GM12801 (cell line): ENCODE measurements around the gene ZNF770.

Source experiments
- CTCF ChIP-seq: IDR thresholded peaks from one replicate; pipeline ENCODE4 v1.5.1; 2011; ENCODE audit warnings: control low read depth; ENCODE audit not compliant: insufficient read length; ENCODE audit errors: extremely low read depth

ZNF770 gene

GRCh38 chr15:35013370-35013769 is 25.3 kb upstream of the ZNF770 start:
- TF ChIP-seq CTCF: no peak

GRCh38 chr15:35007397-35007796 is 19.3 kb upstream of the ZNF770 start:
- no peak for TF ChIP-seq CTCF

DNA sequence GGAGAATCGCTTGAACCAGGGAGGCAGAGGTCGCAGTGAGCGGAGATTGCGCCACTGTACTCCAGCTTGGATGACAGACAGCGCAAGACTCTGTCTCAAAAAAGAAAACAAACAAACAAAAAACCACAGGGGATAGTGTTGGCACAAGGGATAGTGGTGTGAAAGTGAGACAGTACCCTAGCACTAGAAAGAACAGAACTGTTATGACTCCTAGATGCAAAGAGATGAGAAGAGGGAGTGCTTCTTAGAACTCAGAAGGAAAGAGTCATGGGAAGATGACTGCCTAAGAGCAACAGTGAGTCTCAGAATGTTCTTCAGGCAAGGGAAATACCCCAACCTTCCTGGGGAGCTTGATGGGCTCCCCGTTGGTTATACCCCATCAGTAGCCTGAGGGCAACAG is 17.8 kb upstream of the ZNF770 start:
- no peak for TF ChIP-seq CTCF

DNA sequence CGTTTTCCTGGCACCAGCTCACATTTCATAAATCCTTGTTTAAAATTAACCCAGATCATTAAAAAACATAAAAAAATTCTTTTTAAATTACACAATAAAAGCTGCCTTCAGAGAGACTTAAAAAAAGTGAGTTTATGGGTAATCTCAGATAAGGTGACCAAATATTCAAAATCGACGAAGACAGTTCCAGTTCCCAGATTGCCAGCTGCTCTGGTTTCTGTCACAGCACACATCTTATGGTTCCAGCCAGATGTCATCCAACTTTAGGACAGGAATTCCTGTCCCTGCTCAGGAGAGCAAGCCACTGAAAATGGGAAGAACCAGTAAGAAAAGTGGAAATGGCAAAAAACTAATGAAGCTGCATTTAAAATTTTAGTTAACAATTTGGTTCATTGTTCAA is 15.8 kb upstream of the ZNF770 start:
- no peak for TF ChIP-seq CTCF

- TF ChIP-seq CTCF: no peak
Measured at GRCh38 chr15:35000511-35000910, 12.4 kb upstream of the ZNF770 start.

DNA sequence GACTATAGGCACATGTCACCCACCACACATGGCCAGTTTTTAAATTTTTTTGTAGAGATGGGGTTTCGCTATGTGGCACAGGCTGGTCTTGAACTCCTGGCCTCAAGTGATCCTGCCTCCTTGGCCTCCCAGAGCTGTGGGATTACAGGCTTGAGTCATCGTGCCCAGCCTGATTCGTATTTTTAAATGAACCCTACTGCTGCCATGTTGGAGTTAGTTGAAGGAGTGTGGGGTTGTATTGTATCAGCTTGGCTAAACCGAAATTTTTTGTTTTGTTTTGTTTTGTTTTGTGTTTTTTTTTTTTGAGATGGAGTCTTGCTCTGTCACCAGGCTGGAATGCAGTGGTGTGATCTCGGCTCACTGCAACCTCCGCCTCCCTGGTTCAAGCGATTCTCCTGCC is 11.8 kb upstream of the ZNF770 start:
- no peak for TF ChIP-seq CTCF

GRCh38 chr15:34994925-34995324 is 6.8 kb upstream of the ZNF770 start:
- TF ChIP-seq CTCF: no peak

DNA sequence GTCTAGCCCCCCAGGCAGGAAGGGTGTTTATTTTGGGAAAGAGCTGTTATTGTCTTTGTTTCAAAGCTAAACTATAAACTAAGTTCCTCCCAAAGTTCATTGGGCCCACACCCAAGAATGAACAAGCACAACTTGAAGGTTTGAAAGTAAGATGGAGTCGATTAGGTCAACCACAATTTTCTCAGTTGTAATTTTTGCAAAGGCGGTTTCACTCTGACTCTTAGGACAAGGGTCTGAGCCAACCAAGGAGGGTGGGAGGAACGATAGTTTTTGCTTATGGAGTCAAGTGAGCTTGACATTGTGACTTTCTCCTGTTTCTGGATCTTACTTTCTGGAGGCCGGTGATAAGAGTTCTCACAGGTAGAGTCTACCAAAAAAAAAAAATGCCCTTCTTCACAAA is 5.8 kb upstream of the ZNF770 start:
- no peak for TF ChIP-seq CTCF
